MM.1S (cell line): ENCODE data around the gene ARSK.

Source experiments
- CTCF ChIP-seq: fragments of 300-600 bp; sonication (generic); IDR thresholded peaks from 2 replicates; pipeline ENCODE4 v1.5.1; 2016; ENCODE audit warnings: antibody characterized with exemption, low read length, mixed read lengths
- EZH2 ChIP-seq: fragments of 300-600 bp; sonication (generic); optimal IDR thresholded peaks from 2 replicates; pipeline ENCODE3; 2017; ENCODE audit warnings: low read depth, mild to moderate bottlenecking, antibody characterized with exemption, low read length, mixed read lengths
- EZH2phosphoT487 ChIP-seq: fragments of 300-600 bp; sonication (generic); IDR thresholded peaks from 2 replicates; pipeline ENCODE4 v1.6.1; 2018; ENCODE audit warnings: antibody characterized with exemption, low read length

- TF ChIP-seq CTCF (no peak), EZH2 (no peak), EZH2phosphoT487 (no peak)
Observed at GRCh38 chr5:95623706-95624105, 68.8 kb downstream of the ARSK start.
